Measurements from ENCODE around the gene SNED1. TPM values are rescaled to one million over a fixed set of nuclear protein-coding genes. Genes with fewer than 3 reads are reported as not detected.

SNED1 gene
- total RNA-seq, 1 experiment from 2014 or later, result not detected

- H3K4me1 ChIP-seq, result no peaks in the 10 kb centered on the region
- no peak overlapping the region for H3K27ac Mint-ChIP-seq (ENCODE audit: unreplicated experiment)
- POLR2A ChIA-PET, result no interaction called here
- H3K9me3 Mint-ChIP-seq (ENCODE audit: unreplicated experiment), result no peaks in the 10 kb centered on the region
- no peaks in the 10 kb centered on the region for H3K9me3 ChIP-seq
- H3K36me3 ChIP-seq (ENCODE audit: control insufficient read depth, insufficient read depth, low read length), result no peaks in the 10 kb centered on the region
- H3K4me3 ChIP-seq (ENCODE audit: low read depth, low read length), result no peak overlapping the region
- no TSS peak for BruUV-seq (replicated peaks)
- DNase-seq, result no peak
- CTCF ChIA-PET, result no interaction called here
- no peaks in the 10 kb centered on the region; the same call in 1 of the 2 replicates for H3K27me3 ChIP-seq (replicated peaks; ENCODE audit: control insufficient read depth, insufficient read depth, low read length)
- H3K4me1 Mint-ChIP-seq (ENCODE audit: low read depth, unreplicated experiment), result no peaks in the 10 kb centered on the region
- H3K27me3 Mint-ChIP-seq (ENCODE audit: insufficient read depth, unreplicated experiment), result no peaks in the 10 kb centered on the region
- no peak for TF ChIP-seq CTCF (IDR thresholded peaks at IDR 0.05; ENCODE audit: insufficient read depth in 1 of 2, low read depth in 1 of 2, low read length in 1 of 2, severe bottlenecking in 1 of 2, unreplicated experiment in 1 of 2)
- H3K4me3 Mint-ChIP-seq (ENCODE audit: unreplicated experiment), result no peak overlapping the region
- intact Hi-C loops (cut with micrococcal nuclease; ENCODE audit: unreplicated experiment), result no loop called here
- no peaks in the 10 kb centered on the region for H3K36me3 Mint-ChIP-seq (ENCODE audit: insufficient read depth, unreplicated experiment)
Measured at GRCh38 chr2:241037498-241037897, 39.1 kb downstream of the SNED1 start.

DNA sequence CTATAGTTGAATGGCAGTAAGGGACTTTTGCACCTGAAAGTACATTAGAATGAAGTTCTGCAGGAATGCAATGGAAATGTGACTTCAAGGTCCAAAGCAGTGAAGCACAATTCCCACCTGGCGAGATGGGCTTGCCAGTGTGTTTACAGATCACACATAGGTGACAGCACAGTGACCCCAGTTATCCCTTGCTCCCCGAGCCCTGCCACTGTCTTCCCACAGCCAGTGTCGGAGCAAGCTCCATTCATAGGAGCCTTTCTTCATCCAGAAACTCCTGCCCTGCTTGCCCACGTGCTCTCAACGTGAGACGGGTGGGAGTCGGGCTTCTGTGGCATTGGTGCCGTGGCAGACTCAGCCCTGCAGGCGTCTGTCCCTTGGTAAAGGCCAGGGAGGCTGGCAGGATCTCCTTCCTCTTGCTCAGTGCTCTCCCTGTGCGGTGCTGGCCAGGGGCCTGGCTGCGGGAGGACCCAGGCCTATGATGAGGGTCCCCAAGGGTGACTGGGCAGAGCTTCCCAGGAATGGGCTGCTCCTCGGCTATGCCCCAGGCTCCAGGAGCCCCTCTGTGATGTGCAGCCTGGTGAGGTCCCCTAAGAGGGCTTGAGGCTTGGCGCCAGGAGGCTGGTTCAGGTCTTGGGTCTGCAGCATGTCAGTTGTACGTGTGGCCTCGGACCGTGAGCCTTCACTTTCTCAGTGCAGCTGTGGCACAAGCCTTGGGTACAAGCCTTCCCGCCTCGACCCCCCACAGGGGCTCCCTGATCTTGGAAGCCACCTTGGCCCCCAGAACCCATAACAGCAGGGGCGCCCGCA, 40.2 kb downstream of the SNED1 start:
- intact Hi-C loops (cut with micrococcal nuclease; ENCODE audit: unreplicated experiment), result no loop called here
- no peaks in the 10 kb centered on the region for H3K9me3 ChIP-seq
- Mint-ChIP-seq H3K27me3 (ENCODE audit: insufficient read depth, unreplicated experiment) (peaks cover 2% of the 10 kb centered on the region), H3K9me3 (ENCODE audit: unreplicated experiment) (no peaks in the 10 kb centered on the region), H3K27ac (ENCODE audit: unreplicated experiment) (no peak overlapping the region), H3K4me1 (ENCODE audit: low read depth, unreplicated experiment) (no peaks in the 10 kb centered on the region), H3K4me3 (ENCODE audit: unreplicated experiment) (no peak overlapping the region), H3K36me3 (ENCODE audit: insufficient read depth, unreplicated experiment) (no peaks in the 10 kb centered on the region)
- H3K4me3 ChIP-seq (ENCODE audit: low read depth, low read length), result no peak overlapping the region
- DNase-seq, result no peak
- no peaks in the 10 kb centered on the region for H3K4me1 ChIP-seq
- CTCF ChIA-PET, result no interaction called here
- no peaks in the 10 kb centered on the region for H3K36me3 ChIP-seq (ENCODE audit: control insufficient read depth, insufficient read depth, low read length)
- no TSS peak for BruUV-seq (replicated peaks)
- no peaks in the 10 kb centered on the region; the same call in 1 of the 2 replicates for H3K27me3 ChIP-seq (replicated peaks; ENCODE audit: control insufficient read depth, insufficient read depth, low read length)
- no peak for TF ChIP-seq CTCF (IDR thresholded peaks at IDR 0.05; ENCODE audit: insufficient read depth in 1 of 2, low read depth in 1 of 2, low read length in 1 of 2, severe bottlenecking in 1 of 2, unreplicated experiment in 1 of 2)
- POLR2A ChIA-PET, result no interaction called here

GRCh38 chr2:241039416-241039815, 41.0 kb downstream of the SNED1 start:
- BruUV-seq (replicated peaks), result no TSS peak
- no peak for TF ChIP-seq CTCF (IDR thresholded peaks at IDR 0.05; ENCODE audit: insufficient read depth in 1 of 2, low read depth in 1 of 2, low read length in 1 of 2, severe bottlenecking in 1 of 2, unreplicated experiment in 1 of 2)

More at GRCh38 chr2:241039416-241039815, 41.0 kb downstream of the SNED1 start:
- no peaks in the 10 kb centered on the region for H3K9me3 Mint-ChIP-seq (ENCODE audit: unreplicated experiment)
- Histone ChIP-seq H3K4me1 (no peaks in the 10 kb centered on the region), H3K4me3 (ENCODE audit: low read depth, low read length) (no peak overlapping the region), H3K9me3 (no peaks in the 10 kb centered on the region), H3K36me3 (ENCODE audit: control insufficient read depth, insufficient read depth, low read length) (no peaks in the 10 kb centered on the region), H3K27me3 (replicated peaks; ENCODE audit: control insufficient read depth, insufficient read depth, low read length) (no peaks in the 10 kb centered on the region; the same call in 1 of the 2 replicates)
- ChIA-PET POLR2A (no interaction called here), CTCF (no interaction called here)
- no peaks in the 10 kb centered on the region for H3K4me1 Mint-ChIP-seq (ENCODE audit: low read depth, unreplicated experiment)
- H3K4me3 Mint-ChIP-seq (ENCODE audit: unreplicated experiment), result no peak overlapping the region
- no peak for DNase-seq
- no peaks in the 10 kb centered on the region for H3K36me3 Mint-ChIP-seq (ENCODE audit: insufficient read depth, unreplicated experiment)
- H3K27me3 Mint-ChIP-seq (ENCODE audit: insufficient read depth, unreplicated experiment), result peaks cover 6% of the 10 kb centered on the region
- intact Hi-C loops (cut with micrococcal nuclease; ENCODE audit: unreplicated experiment), result no loop called here
- H3K27ac Mint-ChIP-seq (ENCODE audit: unreplicated experiment), result no peak overlapping the region
